Neuronal stem cell (in vitro differentiated cells): Measurements from ENCODE around the gene CAMTA1.
A peak's percentile ranks its signal among the peaks of the same experiment; 100 is the strongest.

Experiments
- DNase-seq: peaks from one replicate; pipeline ENCODE4 v3.0.0-alpha.2; 2013; ENCODE audit warnings: low spot score
- H2AFZ ChIP-seq: one replicate; pipeline ENCODE4 v1.6.1; 2013; ENCODE audit warnings: mild to moderate bottlenecking, low read length, inconsistent platforms
- H2AK5ac ChIP-seq: 2 replicates; pipeline ENCODE4 v1.6.1; 2013; ENCODE audit warnings: low read depth, mild to moderate bottlenecking, inconsistent platforms, low read length, moderate library complexity, mixed read lengths
- H2BK120ac ChIP-seq: 2 replicates; pipeline ENCODE4 v1.6.1; 2013; ENCODE audit warnings: low read depth, mild to moderate bottlenecking, inconsistent platforms, low read length, moderate library complexity, mixed read lengths
- H2BK12ac ChIP-seq: one replicate; pipeline ENCODE4 v1.6.1; 2013; ENCODE audit warnings: low read length, inconsistent platforms
- H2BK15ac ChIP-seq: 2 replicates; pipeline ENCODE4 v1.6.1; 2013; ENCODE audit warnings: mild to moderate bottlenecking, low read length, inconsistent platforms, mixed read lengths
- H2BK5ac ChIP-seq: one replicate; pipeline ENCODE4 v1.6.1; 2013; ENCODE audit warnings: inconsistent platforms, mild to moderate bottlenecking, low read length, moderate library complexity
- H3K14ac ChIP-seq: one replicate; pipeline ENCODE4 v1.6.1; 2013; ENCODE audit warnings: low read length, inconsistent platforms
- H3K18ac ChIP-seq: 2 replicates; pipeline ENCODE4 v1.6.1; 2013; ENCODE audit warnings: low read length, inconsistent platforms
- H3K23ac ChIP-seq: 2 replicates; pipeline ENCODE4 v1.6.1; 2013; ENCODE audit warnings: low read depth, mild to moderate bottlenecking, mixed read lengths, low read length, inconsistent platforms; ENCODE audit not compliant: poor library complexity
- H3K27ac ChIP-seq: replicated peaks from 3 replicates; pipeline ENCODE4 v1.5.1; 2013; ENCODE audit warnings: low read length, inconsistent platforms
- H3K27me3 ChIP-seq, 3 experiments: 2 replicates each; pipeline ENCODE4 v1.6.1; 2013; ENCODE audit warnings: low read length in 3 of 3, mild to moderate bottlenecking in 2 of 3, inconsistent platforms in 1 of 3, low read depth in 1 of 3, mixed read lengths in 1 of 3, moderate library complexity in 1 of 3; ENCODE audit not compliant: control insufficient read depth in 3 of 3, insufficient read depth in 3 of 3
- H3K36me3 ChIP-seq, 2 donors: replicated peaks in 1 of 2; 2 replicates each; pipeline ENCODE4 v1.6.1; 2013; ENCODE audit warnings: low read length in 2 of 2; ENCODE audit not compliant: control insufficient read depth in 2 of 2, insufficient read depth in 2 of 2
- H3K4ac ChIP-seq: 2 replicates; pipeline ENCODE4 v1.6.1; 2013; ENCODE audit warnings: inconsistent platforms, mild to moderate bottlenecking, low read length, moderate library complexity
- H3K4me1 ChIP-seq, 2 donors: 1 replicate in 1 of 2; 2 replicates in 1 of 2; pipeline ENCODE4 v1.6.1; 2013; ENCODE audit warnings: low read length in 2 of 2, low read depth in 1 of 2; ENCODE audit not compliant: control insufficient read depth in 2 of 2, insufficient read depth in 1 of 2
- H3K4me2 ChIP-seq: one replicate; pipeline ENCODE4 v1.6.1; 2013; ENCODE audit warnings: mild to moderate bottlenecking, low read length, inconsistent platforms; ENCODE audit not compliant: insufficient read depth, poor library complexity, severe bottlenecking
- H3K4me3 ChIP-seq, 2 donors: 2 replicates each; pipeline ENCODE4 v1.5.1; 2013; ENCODE audit warnings: low read length in 2 of 2, mild to moderate bottlenecking in 2 of 2, inconsistent platforms in 1 of 2, moderate library complexity in 1 of 2
- H3K79me1 ChIP-seq: one replicate; pipeline ENCODE4 v1.6.1; 2013; ENCODE audit warnings: low read depth, mild to moderate bottlenecking, inconsistent platforms, low read length, moderate library complexity
- H3K9ac ChIP-seq: one replicate; pipeline ENCODE4 v1.6.1; 2013; ENCODE audit warnings: mild to moderate bottlenecking, low read depth, low read length, inconsistent platforms; ENCODE audit not compliant: poor library complexity
- H3K9me3 ChIP-seq, 2 donors: replicated peaks in 1 of 2; 2 replicates each; pipeline versions ENCODE3 to v1.6.1; 2013; ENCODE audit warnings: low read length in 2 of 2, mild to moderate bottlenecking in 2 of 2, inconsistent platforms in 1 of 2, low read depth in 1 of 2, mixed read lengths in 1 of 2, moderate library complexity in 1 of 2; ENCODE audit not compliant: control insufficient read depth in 2 of 2, insufficient read depth in 1 of 2
- H4K8ac ChIP-seq: one replicate; pipeline ENCODE4 v1.6.1; 2013; ENCODE audit warnings: low read depth, mild to moderate bottlenecking, inconsistent platforms, low read length, moderate library complexity
- H4K91ac ChIP-seq: one replicate; pipeline ENCODE4 v1.6.1; 2013; ENCODE audit warnings: low read length, low read depth, mild to moderate bottlenecking, inconsistent platforms; ENCODE audit not compliant: poor library complexity
- WGBS, 2 donors: extraction: QIAGEN DNeasy Blood & Tissue Kit; methylation state at CpG; one replicate each; pipeline ENCODE4 v1.1.7; 2013; ENCODE audit warnings: missing lambda C conversion rate in 2 of 2, mixed read lengths in 1 of 2; ENCODE audit not compliant: insufficient read length in 2 of 2, insufficient replicate concordance in 1 of 2; ENCODE audit errors: extremely low coverage in 2 of 2; 5-methylcytosine and 5-hydroxymethylcytosine counted together

The CAMTA1 gene

GRCh38 chr1:6907676-6908434 is 122.6 kb downstream of the CAMTA1 start:
- Histone ChIP-seq H2BK12ac (peak overlapping the region; percentile 53), H3K14ac (no peak overlapping the region), H3K79me1 (no peaks in the 10 kb centered on the region), H3K9ac (no peak overlapping the region), H3K4me3 (no peak overlapping the region), H3K36me3 (no peaks in the 10 kb centered on the region), H4K91ac (no peak overlapping the region), H3K27ac (no peak overlapping the region), H2BK120ac (no peak overlapping the region), H3K9me3 (no peaks in the 10 kb centered on the region), H2AFZ (no peak overlapping the region), H4K8ac (no peak overlapping the region), H2AK5ac (peak overlapping the region; percentile 74), H3K23ac (peak overlapping the region; percentile 8), H3K4ac (no peak overlapping the region), H3K4me2 (no peak overlapping the region), H3K18ac (peak overlapping the region; percentile 33), H3K4me1 (peaks cover 12 to 38% of the 10 kb centered on the region in 2 donors), H2BK15ac (no peak overlapping the region), H3K27me3 (peaks cover 0 to 5% (median 0%) of the 10 kb centered on the region in 3 experiments), H2BK5ac (no peak overlapping the region)
- WGBS, 2 donors, result no CpG with 5 or more reads among the region's 21 CpGs
- no peak for DNase-seq

- peaks cover 12 to 43% of the 10 kb centered on the region in 2 donors for H3K4me1 ChIP-seq
- no peak overlapping the region for H3K4me2 ChIP-seq
- no peak overlapping the region for H4K8ac ChIP-seq
- H3K9me3 ChIP-seq, result peaks cover 4 to 5% of the 10 kb centered on the region in 2 donors
- DNase-seq, result no peak
- no peak overlapping the region for H2BK15ac ChIP-seq
- no peak overlapping the region for H3K9ac ChIP-seq
- no peak overlapping the region for H2AFZ ChIP-seq
- no peak overlapping the region for H3K23ac ChIP-seq
- H4K91ac ChIP-seq, result no peak overlapping the region
- no peak overlapping the region for H2AK5ac ChIP-seq
- no peak overlapping the region for H3K27ac ChIP-seq
- no peaks in the 10 kb centered on the region for H3K79me1 ChIP-seq
- no peak overlapping the region for H3K14ac ChIP-seq
- H3K4ac ChIP-seq, result no peak overlapping the region
- no peak overlapping the region for H3K4me3 ChIP-seq
- H2BK5ac ChIP-seq, result no peak overlapping the region
- no peak overlapping the region for H2BK12ac ChIP-seq
- H2BK120ac ChIP-seq, result no peak overlapping the region
- H3K18ac ChIP-seq, result no peak overlapping the region
- peaks cover 0 to 7% (median 0%) of the 10 kb centered on the region in 3 experiments for H3K27me3 ChIP-seq
- H3K36me3 ChIP-seq, result no peaks in the 10 kb centered on the region
- no CpG with 5 or more reads among the region's 5 CpGs for WGBS, 2 donors
Measured at GRCh38 chr1:6909401-6909800, 124.1 kb downstream of the CAMTA1 start.

- Histone ChIP-seq H3K4me3 (no peak overlapping the region), H2AFZ (no peak overlapping the region), H2AK5ac (no peak overlapping the region), H3K9ac (no peak overlapping the region), H3K27me3 (peaks cover 0 to 11% (median 0%) of the 10 kb centered on the region in 3 experiments), H3K4me2 (no peak overlapping the region), H4K8ac (no peak overlapping the region), H3K9me3 (peaks cover 4 to 5% of the 10 kb centered on the region in 2 donors), H3K36me3 (no peaks in the 10 kb centered on the region), H2BK12ac (no peak overlapping the region), H3K23ac (no peak overlapping the region), H3K18ac (no peak overlapping the region), H3K14ac (no peak overlapping the region), H3K79me1 (no peaks in the 10 kb centered on the region), H3K27ac (no peak overlapping the region), H4K91ac (no peak overlapping the region), H2BK5ac (no peak overlapping the region), H2BK15ac (no peak overlapping the region), H2BK120ac (no peak overlapping the region), H3K4me1 (peaks cover 12 to 47% of the 10 kb centered on the region in 2 donors), H3K4ac (no peak overlapping the region)
- DNase-seq, result no peak
- WGBS, 2 donors, result no CpG with 5 or more reads among the region's 1 CpG
Measured at GRCh38 chr1:6909857-6910256, 124.6 kb downstream of the CAMTA1 start.

- H3K23ac ChIP-seq, result no peak overlapping the region
- H2BK5ac ChIP-seq, result no peak overlapping the region
- no peak overlapping the region for H2BK15ac ChIP-seq
- no peak overlapping the region for H2AK5ac ChIP-seq
- H4K8ac ChIP-seq, result no peak overlapping the region
- H3K18ac ChIP-seq, result no peak overlapping the region
- H3K14ac ChIP-seq, result no peak overlapping the region
- H3K9me3 ChIP-seq, result peaks cover 4 to 5% of the 10 kb centered on the region in 2 donors
- H3K4me1 ChIP-seq, result peaks cover 10 to 51% of the 10 kb centered on the region in 2 donors
- H3K4ac ChIP-seq, result no peak overlapping the region
- H3K4me2 ChIP-seq, result no peak overlapping the region
- DNase-seq, result no peak
- H3K79me1 ChIP-seq, result no peaks in the 10 kb centered on the region
- H2BK120ac ChIP-seq, result no peak overlapping the region
- no peak overlapping the region for H4K91ac ChIP-seq
- no peak overlapping the region for H3K9ac ChIP-seq
- WGBS, 2 donors, result no CpG with 5 or more reads among the region's 14 CpGs
- H2AFZ ChIP-seq, result no peak overlapping the region
- H3K27me3 ChIP-seq, result peaks cover 0 to 15% (median 0%) of the 10 kb centered on the region in 3 experiments
- H3K27ac ChIP-seq, result no peak overlapping the region
- H3K36me3 ChIP-seq, result peaks cover 0 to 2% of the 10 kb centered on the region in 2 donors
- H2BK12ac ChIP-seq, result no peak overlapping the region
- no peak overlapping the region for H3K4me3 ChIP-seq
Measured at GRCh38 chr1:6911021-6911941, 126.0 kb downstream of the CAMTA1 start.
